ENCODE results near the gene BABAM2. TPM values are rescaled to one million over a fixed set of nuclear protein-coding genes. Genes with fewer than 3 reads are reported as not detected.

Gene BABAM2
- total RNA-seq, 1 experiment from 2014 or later, result 27.1 TPM

DNA sequence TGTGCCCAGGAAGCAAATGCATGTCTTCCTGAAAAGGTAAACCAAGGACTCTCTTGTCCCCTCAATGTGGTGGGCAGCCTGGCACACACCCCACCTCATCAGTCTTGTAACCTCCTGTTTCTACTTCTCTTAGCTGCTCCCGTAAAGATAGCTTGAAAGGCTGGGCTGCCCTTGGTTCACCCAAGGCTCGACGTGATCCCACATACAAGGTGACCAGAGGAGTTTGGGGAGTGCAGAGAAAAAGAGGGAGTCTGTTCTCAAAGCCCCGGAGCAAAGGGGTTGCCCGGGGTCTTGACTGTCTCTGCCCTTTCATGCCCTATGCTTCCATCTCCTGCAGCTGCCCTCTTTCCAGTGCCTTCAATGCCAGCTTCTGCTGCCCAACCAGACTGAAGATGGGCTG lies 483.8 kb downstream of the BABAM2 start:
- no peak overlapping the region for H4K5ac ChIP-seq (ENCODE audit: insufficient read length, low read depth, low read length)
- H4K20me1 ChIP-seq (ENCODE audit: control insufficient read depth, insufficient read depth, insufficient read length), result no peaks in the 10 kb centered on the region
- H3K23me2 ChIP-seq (ENCODE audit: insufficient read length, low read depth, low read length, poor library complexity, severe bottlenecking), result no peaks in the 10 kb centered on the region
- Mint-ChIP-seq H3K27ac (no peak overlapping the region), H3K9me3 (no peaks in the 10 kb centered on the region), H3K4me3 (no peak overlapping the region), H3K27me3 (ENCODE audit: low read depth) (peaks cover 55% of the 10 kb centered on the region), H3K4me1 (peaks cover 11 to 13% of the 10 kb centered on the region in 2 experiments), H3K36me3 (ENCODE audit: insufficient read depth in 1 of 3, low read depth in 3 of 3) (no peaks in the 10 kb centered on the region)
- no peak overlapping the region for H4K91ac ChIP-seq (ENCODE audit: insufficient read length, low read depth, low read length)
- H2BK15ac ChIP-seq (ENCODE audit: low read depth, low read length), result no peak overlapping the region
- H3K18ac ChIP-seq (ENCODE audit: insufficient read length, low read depth, low read length), result no peak overlapping the region
- no peak overlapping the region for H2BK20ac ChIP-seq (ENCODE audit: low read depth, low read length, poor library complexity, severe bottlenecking)
- H2AK5ac ChIP-seq (ENCODE audit: insufficient read length, low read length), result no peak overlapping the region
- no peaks in the 10 kb centered on the region for H3K79me2 ChIP-seq (ENCODE audit: insufficient read depth, low read length)
- no peak overlapping the region for H3K4me2 ChIP-seq (ENCODE audit: insufficient read depth, insufficient read length, low read length)
- H3K9me3 ChIP-seq (ENCODE audit: control insufficient read depth, low read depth, low read length), result no peaks in the 10 kb centered on the region
- H3K79me1 ChIP-seq (ENCODE audit: insufficient read depth, low read depth, low read length, poor library complexity, severe bottlenecking), result no peaks in the 10 kb centered on the region
- H3T11ph ChIP-seq (ENCODE audit: low read length), result no peak overlapping the region
- no peak overlapping the region for H3K23ac ChIP-seq (ENCODE audit: insufficient read length, low read depth, low read length)
- no peak overlapping the region for H4K8ac ChIP-seq (replicated peaks; ENCODE audit: insufficient read length, low read depth, low read length)
- no peak overlapping the region for H2AFZ ChIP-seq (ENCODE audit: low read length)
- no peak overlapping the region for H3K14ac ChIP-seq (ENCODE audit: insufficient read depth, low read length)
- H2BK120ac ChIP-seq (ENCODE audit: low read depth, low read length, poor library complexity, severe bottlenecking), result no peak overlapping the region
- H3K9ac ChIP-seq (ENCODE audit: extremely low read depth, insufficient read length, low read length), result no peak overlapping the region
- H2BK12ac ChIP-seq (ENCODE audit: insufficient read length, low read depth, low read length), result no peak overlapping the region
- no CpG with 5 or more reads among the region's 5 CpGs for WGBS (ENCODE audit: extremely low coverage, insufficient read length, low lambda C conversion rate)
- H3K27ac ChIP-seq (ENCODE audit: insufficient read length, low read depth, low read length), result no peak overlapping the region
- no peaks in the 10 kb centered on the region; the same call in 1 of the 2 replicates for H3K27me3 ChIP-seq (ENCODE audit: insufficient read depth, low read length)
- no peak for DNase-seq
- no peak overlapping the region for H3K4ac ChIP-seq (ENCODE audit: low read depth, low read length)
- no peak overlapping the region for H2BK5ac ChIP-seq (ENCODE audit: insufficient read length, low read length)
- H3K4me1 ChIP-seq (ENCODE audit: insufficient read depth, low read length), result no peaks in the 10 kb centered on the region
- H3K56ac ChIP-seq (ENCODE audit: insufficient read length, low read depth, low read length), result no peak overlapping the region
- TF ChIP-seq, protein P1, sequence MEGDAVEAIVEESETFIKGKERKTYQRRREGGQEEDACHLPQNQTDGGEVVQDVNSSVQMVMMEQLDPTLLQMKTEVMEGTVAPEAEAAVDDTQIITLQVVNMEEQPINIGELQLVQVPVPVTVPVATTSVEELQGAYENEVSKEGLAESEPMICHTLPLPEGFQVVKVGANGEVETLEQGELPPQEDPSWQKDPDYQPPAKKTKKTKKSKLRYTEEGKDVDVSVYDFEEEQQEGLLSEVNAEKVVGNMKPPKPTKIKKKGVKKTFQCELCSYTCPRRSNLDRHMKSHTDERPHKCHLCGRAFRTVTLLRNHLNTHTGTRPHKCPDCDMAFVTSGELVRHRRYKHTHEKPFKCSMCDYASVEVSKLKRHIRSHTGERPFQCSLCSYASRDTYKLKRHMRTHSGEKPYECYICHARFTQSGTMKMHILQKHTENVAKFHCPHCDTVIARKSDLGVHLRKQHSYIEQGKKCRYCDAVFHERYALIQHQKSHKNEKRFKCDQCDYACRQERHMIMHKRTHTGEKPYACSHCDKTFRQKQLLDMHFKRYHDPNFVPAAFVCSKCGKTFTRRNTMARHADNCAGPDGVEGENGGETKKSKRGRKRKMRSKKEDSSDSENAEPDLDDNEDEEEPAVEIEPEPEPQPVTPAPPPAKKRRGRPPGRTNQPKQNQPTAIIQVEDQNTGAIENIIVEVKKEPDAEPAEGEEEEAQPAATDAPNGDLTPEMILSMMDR (conservative IDR thresholded peaks at IDR 0.05), result no peak

Measured in H9 (cell line).